Left kidney (tissue), 2 donors: ENCODE measurements around the gene EZH1. TPM values are rescaled to one million over a fixed set of nuclear protein-coding genes. Genes with fewer than 3 reads are reported as not detected.
"Not testable (repeated sequence)": the region's sequence is repeated elsewhere in the genome, so short reads cannot be mapped to it uniquely, and the experiment has no call there.

Experiments used
- DNase-seq: peaks from one replicate; pipeline ENCODE4 v3.0.0-alpha.2; 2013
- polyA plus RNA-seq: library from polyadenylated mRNA; unstranded; fragments of 120-200 nt; gene quantifications from one replicate; pipeline ENCODE4 v1.2.1, GENCODE V29; 2013; ENCODE audit not compliant: insufficient read length

The EZH1 gene
- polyA plus RNA-seq, 1 donor = 58.7 TPM

DNA sequence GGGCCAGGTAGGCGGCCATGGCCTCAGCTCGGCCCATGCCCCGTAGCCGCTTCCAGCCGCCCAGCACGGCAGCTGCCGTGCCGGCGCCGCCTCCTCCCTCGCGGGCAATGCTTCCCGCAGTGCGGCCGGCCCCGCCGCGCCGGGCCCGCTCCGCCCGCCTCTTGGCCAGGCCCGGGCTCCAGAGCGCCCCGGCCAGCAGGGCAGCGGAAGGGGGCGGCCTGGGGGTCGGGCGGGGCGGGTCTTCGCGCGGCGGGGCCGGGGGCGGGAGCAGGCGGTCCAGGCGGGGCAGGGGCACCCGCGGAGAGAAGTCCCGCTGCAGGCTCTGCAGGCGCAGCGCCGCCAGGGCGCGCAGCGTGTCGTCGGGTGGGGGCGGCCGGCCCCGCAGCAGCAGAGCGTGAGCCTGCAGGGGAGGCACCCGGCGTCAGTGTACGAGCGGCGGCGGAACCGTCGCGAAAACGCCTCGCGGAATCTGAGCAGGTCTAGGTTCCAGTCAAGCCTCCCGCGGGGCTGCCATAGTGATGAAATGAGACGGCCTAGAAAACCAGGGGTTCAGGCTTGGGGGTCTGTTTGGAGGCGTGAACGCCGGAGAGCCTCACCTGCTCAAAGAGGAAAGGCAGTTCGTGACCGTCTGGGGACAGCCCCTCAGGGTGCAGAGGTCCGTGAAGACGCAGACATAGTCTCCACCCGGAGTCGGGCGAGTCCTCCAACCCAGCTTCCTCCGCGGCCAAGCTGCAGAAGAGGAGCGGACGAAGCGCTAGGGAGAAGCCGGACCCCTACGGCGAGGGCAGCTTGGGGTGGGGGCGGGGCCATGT, 74.7 kb downstream of the EZH1 start:
- no peak for DNase-seq

DNA sequence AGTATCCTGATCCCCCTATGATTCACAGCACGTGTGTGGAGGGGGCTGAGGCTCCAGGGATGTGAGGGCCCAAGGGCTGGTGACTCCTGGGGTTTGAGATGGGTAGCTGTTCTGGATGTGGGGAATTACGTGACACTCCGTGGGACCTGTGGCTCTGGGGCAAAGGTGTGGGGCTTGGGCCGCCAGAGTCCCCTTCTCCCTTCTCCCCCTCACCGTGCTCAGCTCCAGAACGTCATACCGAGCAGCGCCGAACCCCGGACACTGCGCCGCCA, 75.2 kb downstream of the EZH1 start:
- DNase-seq = no peak

DNA sequence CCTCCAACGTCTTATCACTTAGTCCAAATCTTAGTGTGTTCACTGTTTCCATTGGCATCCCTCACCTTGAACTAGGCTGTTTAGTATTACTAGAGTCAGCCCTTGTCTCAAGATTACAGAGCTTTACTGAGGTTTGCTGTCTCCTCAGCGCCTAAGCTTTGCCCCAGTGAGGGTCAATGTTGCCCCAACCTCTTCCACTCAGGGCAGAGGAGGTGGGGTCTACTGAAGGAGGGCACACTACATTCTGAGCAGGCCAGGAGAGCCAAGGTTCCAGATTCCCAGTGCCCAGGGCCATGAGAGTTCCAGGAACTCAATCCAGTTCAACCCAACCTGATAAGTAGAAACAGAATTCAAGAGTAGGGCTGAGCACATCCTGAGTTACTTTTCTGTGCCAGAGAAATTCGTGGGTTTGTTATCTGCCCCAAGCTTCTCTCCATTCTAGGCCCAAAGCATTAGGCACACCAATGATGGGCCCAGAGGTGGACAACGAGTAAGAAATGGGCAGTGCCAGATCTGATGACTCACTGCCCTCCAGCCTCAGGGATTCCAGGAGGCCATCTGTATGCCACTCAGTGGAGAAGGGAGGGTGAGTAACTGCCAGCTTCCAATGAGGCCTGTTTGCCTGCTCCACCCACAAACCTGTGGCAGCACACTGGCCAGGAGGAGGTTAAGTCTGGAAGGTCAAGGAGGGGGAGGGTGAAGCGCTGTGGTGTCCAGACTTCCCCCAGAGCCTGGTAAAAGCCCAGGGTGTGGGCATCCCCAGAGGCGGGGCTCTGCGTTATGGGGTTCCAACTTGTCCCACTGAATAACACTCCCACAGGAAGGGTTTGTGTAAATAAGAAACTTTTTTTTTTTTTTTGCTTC, 77.5 kb downstream of the EZH1 start:
- no peak for DNase-seq

DNA sequence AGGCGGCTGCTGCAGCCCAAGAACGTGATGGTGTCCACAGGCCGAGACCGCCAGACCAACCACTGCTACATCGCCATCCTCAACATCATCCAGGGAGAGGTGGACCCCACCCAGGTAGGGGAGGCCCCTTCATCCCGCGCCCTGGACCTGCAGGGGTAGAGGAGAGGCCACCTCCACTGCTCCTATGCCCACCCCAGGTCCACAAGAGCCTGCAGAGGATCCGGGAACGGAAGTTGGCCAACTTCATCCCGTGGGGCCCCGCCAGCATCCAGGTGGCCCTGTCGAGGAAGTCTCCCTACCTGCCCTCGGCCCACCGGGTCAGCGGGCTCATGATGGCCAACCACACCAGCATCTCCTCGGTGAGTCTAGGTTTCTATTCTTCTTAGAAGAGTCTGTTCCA, 78.7 kb downstream of the EZH1 start:
- not testable (repeated sequence) for DNase-seq

DNA sequence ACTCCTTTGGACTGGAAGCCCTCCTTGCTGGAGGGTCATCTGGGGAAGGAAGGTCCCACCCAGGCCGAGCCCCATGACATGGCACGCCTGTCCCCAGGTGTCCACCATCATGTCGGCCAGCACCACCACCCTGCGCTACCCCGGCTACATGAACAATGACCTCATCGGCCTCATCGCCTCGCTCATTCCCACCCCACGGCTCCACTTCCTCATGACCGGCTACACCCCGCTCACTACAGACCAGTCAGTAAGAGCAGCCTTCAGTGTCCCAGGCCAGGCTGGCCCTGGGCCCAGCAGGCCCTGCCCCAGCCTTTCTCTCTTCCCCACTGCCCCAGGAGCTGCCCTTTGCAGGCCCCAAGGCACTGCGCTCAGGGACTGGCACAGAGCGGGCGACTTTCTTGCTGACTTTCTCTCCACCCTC, 79.2 kb downstream of the EZH1 start:
- no peak for DNase-seq

DNA sequence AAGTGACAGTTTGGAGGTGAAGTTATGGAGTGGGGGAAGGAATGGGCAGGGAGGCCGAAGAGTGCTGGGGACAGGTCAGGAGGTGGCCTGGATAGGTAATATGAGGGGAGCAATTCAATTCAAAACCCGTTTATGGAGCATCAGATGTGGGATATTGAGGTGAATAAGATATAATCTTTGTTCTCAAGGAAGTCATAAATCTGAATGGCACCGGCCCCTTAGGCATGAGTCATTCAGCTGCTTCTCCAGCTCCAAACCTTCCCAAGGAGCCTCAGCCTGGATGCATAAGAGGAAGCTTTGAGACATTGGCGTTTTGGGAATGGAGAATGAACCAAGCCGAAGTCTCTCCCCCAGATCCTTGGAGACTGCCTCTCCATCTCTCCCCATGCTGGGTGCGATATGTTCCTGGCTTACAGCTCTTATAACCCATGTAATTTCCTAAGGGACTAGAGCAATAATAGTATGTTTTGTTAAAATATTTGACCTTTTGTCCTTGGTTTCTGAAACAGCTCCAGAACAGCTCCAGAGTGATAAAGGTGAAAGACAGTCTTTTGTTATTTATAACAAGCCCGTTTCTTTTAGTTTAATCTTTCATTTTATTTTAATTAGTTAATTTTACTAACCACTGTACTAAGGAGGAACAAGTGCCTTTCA, 84.0 kb downstream of the EZH1 start:
- DNase-seq = no peak

DNA sequence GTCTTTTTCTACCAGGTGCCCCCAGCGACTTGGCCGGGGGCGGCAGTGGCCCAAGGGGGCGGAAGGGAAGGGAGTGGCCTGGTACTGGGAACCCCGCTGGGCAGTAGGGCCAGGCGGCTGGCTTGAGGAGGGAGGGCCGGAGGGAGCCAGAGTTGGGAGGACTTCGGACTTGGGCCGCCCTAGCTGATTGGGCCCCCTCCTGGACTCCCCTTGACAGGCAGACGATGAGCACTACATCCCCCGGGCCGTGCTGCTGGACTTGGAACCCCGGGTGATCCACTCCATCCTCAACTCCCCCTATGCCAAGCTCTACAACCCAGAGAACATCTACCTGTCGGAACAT, 84.9 kb downstream of the EZH1 start:
- DNase-seq = not testable (repeated sequence)

DNA sequence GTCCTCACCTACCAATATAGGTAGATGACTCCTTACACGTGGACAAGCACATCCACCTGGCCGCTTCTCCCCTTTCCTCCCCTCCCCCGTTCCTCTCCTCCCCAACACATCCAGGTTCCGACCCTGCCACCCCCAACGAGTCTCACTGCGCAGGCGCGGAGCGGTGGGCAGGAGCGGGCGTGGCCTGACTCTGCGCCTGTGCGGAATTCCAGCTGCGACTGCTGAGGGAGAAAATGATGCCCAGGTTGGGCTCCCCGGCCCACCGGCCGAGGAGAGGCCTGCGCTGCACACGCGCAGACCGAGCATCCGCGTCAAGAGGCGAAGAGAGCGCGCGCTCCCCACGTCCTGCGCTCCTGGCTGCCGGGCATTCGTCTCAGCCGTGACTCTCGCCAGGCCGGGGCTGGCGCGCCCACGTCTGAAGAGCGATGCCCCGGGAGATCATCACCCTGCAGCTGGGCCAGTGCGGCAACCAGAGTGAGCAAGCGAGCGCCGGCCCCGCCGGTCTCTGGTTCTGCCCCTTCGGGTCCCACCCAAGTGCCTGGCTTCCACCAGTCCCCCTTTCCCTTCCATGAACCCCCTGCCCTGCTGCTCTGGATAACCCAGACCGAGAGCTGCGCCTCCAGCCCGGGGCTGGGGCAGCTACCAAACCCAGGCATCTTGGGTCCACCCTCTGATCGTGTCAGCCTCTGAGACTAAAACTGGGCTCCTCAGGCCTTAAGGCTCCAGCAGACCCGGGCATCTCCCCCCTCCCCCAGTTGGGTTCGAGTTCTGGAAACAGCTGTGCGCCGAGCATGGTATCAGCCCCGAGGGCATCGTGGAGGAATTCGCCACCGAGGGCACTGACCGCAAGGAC, 85.5 kb downstream of the EZH1 start, which contains the start of gene TUBG2:
Gene TUBG2 (plus strand): TSS at position 206 of the 853 bp plus-strand sequence. CDS start 220 bp downstream, at position 426.
- DNase-seq = peak; percentile 93

DNA sequence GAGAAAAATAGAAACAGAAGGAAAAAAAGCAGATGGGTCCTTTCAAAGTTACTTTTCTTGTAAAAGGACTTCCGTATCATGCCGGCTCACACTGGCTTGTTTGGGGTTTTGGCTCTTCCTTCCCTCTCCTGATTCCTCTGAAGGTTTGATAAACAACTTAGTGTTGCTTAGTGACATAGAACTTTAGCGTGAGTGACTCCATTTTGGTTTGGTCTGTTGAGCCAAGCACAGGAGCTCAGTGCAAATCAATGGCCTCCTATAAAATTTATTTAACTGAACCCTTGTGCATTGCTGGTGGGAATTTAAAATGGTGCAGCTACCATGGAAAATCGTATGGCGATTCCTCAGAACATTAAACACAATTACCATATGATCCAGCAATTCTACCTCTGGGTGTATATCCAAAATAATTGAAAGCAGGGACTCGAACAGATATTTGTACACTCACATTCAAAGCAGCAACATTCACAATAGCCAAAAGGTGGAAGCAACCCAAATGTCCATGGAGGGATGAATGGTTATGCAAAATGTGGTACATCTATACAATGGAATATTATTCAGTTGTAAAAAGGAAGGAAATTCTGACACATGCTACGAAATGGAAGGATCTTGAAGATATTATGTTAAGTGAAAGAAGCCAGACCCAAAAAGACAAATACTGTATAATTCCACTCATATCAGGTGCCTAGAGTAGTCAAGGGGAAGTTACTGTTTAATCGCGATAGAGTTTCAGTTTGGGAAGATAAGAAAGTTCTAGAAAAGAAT, 86.8 kb downstream of the EZH1 start:
- DNase-seq = no peak

DNA sequence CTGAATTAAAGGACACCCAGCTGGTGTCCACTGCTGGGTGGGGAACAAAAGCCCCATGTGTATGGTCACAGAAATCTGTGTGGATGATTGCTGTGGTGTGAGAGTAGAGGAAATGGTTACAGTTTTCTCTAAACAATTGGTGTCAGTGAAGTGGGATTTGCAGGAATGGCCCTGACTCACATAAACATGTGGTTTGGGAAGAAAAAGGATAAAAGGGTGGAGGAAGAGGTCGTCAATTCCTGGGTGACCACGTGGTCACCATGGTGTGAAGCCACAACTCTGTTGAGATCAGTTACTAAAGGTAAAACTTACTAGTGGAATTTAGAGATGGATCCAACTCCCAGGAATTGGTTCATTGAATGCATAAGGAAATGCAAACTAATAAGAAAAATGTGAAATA, 89.3 kb downstream of the EZH1 start:
- DNase-seq = no peak

DNA sequence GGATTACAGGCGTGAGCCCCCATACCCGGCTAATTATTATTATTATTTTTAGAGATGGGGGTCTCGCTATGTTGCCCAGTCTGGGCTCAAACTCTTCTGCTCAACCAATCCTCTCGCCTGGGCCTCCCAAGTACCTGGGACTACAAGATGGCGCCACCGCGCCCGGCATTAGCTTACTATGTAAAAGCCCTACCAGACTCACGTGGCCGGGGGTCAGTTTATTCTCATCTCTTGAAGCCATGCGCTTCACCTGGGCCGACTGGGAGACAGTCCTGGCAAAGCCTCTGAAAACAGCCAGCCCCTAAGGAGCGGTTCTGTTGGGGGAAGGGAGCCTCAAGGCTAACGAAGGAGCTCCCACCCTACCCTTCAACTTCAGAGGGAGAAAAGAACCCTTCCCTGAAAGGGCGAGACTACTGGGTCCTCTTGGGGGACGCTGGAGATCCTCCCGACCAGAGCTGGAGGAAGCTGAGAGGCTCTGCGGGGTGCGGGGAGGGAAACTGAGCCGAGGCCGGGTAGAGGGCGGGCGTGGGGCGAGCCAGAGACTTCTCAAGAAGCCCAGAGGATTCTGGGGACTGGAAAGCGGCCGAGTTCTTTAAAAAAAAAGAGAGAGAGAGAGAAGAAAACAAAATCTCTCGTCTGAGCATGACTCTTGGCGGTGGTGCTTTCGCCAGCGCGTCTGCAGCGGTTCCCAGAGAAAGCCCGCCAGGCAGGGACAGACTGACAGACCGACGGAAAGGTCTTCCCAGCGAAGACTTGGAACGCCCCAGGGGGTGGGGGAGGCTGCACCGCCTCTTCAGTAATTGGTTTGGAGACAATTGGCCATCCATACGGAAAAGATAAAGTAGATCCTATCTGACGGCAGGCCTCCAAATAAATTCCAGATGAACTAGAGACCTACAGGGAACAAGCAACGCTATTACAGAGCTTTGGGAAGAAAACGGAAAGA, 91.4 kb downstream of the EZH1 start:
- DNase-seq = peak; percentile 70

DNA sequence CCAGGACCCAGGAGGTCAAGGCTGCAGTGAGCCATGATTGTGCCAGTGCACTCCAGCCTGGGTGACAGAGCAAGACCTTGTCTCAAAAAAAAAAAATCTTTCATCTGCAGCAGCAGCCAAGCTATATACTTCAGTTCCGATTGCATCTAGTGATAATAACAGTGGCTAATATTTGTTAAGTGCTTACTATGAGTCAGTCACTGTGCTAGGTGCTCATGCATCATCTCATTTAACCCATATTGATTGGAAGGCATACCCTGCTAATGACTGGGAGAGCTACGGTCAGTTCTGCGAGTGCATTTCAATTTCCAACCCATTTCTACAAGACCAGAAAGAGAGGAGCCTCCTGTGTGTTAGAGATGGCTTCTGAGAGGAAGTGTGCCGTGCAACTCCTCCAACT, 93.4 kb downstream of the EZH1 start:
- no peak for DNase-seq

Other genes starting within 250 kb of the EZH1 start
- 14.1 TPM for gene NAGLU, start 208.8 kb downstream of the EZH1 start, polyA plus RNA-seq
- gene HSD17B1, start 192.1 kb downstream of the EZH1 start, polyA plus RNA-seq = 4.7 TPM
- gene COASY, start 182.9 kb downstream of the EZH1 start, polyA plus RNA-seq = 55.4 TPM
- 35.7 TPM for gene MLX, start 177.9 kb downstream of the EZH1 start, polyA plus RNA-seq
- 25.0 TPM for gene PSMC3IP, start 167.3 kb downstream of the EZH1 start, polyA plus RNA-seq
- 60.6 TPM for gene RETREG3, start 135.7 kb downstream of the EZH1 start, polyA plus RNA-seq
- gene TUBG1, start 135.4 kb downstream of the EZH1 start, polyA plus RNA-seq = 57.4 TPM
- 37.2 TPM for gene TUBG2, start 85.8 kb downstream of the EZH1 start, polyA plus RNA-seq
- gene PLEKHH3, start 68.0 kb downstream of the EZH1 start, polyA plus RNA-seq = 16.2 TPM
- gene CCR10, start 63.2 kb downstream of the EZH1 start, polyA plus RNA-seq = 1.3 TPM
- gene CNTNAP1, start 62.5 kb downstream of the EZH1 start, polyA plus RNA-seq = 8.8 TPM
- gene RAMP2, start 16.2 kb upstream of the EZH1 start, polyA plus RNA-seq = 70.0 TPM
- gene VPS25, start 28.4 kb upstream of the EZH1 start, polyA plus RNA-seq = 78.2 TPM
- 10.1 TPM for gene WNK4, start 35.6 kb upstream of the EZH1 start, polyA plus RNA-seq
- gene COA3, start 53.7 kb upstream of the EZH1 start, polyA plus RNA-seq = 144 TPM
- 3.4 TPM for gene CNTD1, start 53.8 kb upstream of the EZH1 start, polyA plus RNA-seq
- gene BECN1, start 79.2 kb upstream of the EZH1 start, polyA plus RNA-seq = 85.0 TPM
- 108 TPM for gene PSME3, start 88.4 kb upstream of the EZH1 start, polyA plus RNA-seq
- 1.5 TPM for gene AOC2, start 99.5 kb upstream of the EZH1 start, polyA plus RNA-seq
- gene AOC3, start 106.2 kb upstream of the EZH1 start, polyA plus RNA-seq = 4.9 TPM
- 5.6 TPM for gene G6PC1, start 155.8 kb upstream of the EZH1 start, polyA plus RNA-seq
- gene AARSD1, start 219.4 kb upstream of the EZH1 start, polyA plus RNA-seq = 76.3 TPM
- 2.4 TPM for gene PTGES3L, start 235.0 kb upstream of the EZH1 start, polyA plus RNA-seq
- 17.6 TPM for gene RUNDC1, start 235.5 kb upstream of the EZH1 start, polyA plus RNA-seq